ENCODE data around the gene HDAC4. TPM values are rescaled to one million over a fixed set of nuclear protein-coding genes. Genes with fewer than 3 reads are reported as not detected.

HDAC4 gene
- total and polyA plus RNA-seq, 2 of the 8 experiments (the other 6 are each of a cell fraction or from before 2014, with no cell fraction given): 15.4 to 31.5 TPM

DNA sequence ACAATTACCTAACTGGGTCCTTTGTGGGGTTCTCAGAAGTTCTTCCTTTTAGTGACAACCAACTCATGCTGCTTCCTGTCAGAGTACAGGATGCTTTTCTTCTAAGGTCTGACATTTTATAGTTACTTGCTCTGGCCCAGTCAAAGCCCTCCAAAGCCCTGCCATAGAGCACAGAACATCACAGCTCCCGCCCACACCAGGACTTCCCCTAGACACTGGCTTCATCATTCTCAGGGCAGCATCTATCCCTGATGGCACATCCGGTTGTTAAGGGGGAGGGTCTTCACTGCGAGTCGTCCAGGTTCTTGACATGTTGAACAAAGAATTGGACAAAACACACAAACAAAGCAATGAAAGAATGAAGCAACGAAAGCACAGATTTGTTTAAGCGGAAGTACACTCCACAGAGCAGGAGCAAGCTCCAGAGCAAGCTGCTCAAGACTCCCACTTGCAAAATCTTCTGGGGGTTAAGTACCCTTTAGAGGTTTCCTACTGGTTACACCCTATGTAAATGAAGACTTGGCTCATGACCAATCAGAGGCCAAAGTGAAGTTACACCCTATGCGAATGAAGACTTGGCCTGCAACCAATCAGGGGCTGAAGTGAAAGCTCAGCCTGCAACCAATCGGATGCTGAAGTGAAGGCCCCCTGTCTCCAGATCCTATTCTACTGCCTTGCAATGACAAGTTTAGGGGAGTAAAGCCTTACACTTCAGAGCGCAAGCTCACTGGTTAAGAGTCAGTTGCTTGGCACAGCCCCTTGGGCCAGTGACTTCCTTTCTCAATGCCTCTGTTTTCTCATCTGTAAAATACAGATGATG, 79.0 kb downstream of the HDAC4 start (continued):
- no peak for TF ChIP-seq JUND (IDR thresholded peaks at IDR 0.05; ENCODE audit: low read length)
- TF ChIP-seq, protein P1, sequence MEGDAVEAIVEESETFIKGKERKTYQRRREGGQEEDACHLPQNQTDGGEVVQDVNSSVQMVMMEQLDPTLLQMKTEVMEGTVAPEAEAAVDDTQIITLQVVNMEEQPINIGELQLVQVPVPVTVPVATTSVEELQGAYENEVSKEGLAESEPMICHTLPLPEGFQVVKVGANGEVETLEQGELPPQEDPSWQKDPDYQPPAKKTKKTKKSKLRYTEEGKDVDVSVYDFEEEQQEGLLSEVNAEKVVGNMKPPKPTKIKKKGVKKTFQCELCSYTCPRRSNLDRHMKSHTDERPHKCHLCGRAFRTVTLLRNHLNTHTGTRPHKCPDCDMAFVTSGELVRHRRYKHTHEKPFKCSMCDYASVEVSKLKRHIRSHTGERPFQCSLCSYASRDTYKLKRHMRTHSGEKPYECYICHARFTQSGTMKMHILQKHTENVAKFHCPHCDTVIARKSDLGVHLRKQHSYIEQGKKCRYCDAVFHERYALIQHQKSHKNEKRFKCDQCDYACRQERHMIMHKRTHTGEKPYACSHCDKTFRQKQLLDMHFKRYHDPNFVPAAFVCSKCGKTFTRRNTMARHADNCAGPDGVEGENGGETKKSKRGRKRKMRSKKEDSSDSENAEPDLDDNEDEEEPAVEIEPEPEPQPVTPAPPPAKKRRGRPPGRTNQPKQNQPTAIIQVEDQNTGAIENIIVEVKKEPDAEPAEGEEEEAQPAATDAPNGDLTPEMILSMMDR (IDR thresholded peaks at IDR 0.05; ENCODE audit: control extremely low read depth in 1 of 3, insufficient read depth in 1 of 3, low read depth in 1 of 3, low read length in 3 of 3): no peak
- no peak for TF ChIP-seq CTBP2 (IDR thresholded peaks at IDR 0.05; ENCODE audit: borderline replicate concordance, insufficient read depth, insufficient read length, low read length)

All from H1 (cell line).